HCT116 (cell line): ENCODE measurements around the gene NOL4L. TPM values are rescaled to one million over a fixed set of nuclear protein-coding genes. Genes with fewer than 3 reads are reported as not detected.

Source experiments
- ATAC-seq: fragments of 200-7000 bp; cut with Tn5 transposase; 2 replicates; pipeline ENCODE4 v1.9.1; 2020; ENCODE audit warnings: mild to moderate bottlenecking, moderate library complexity
- BruUV-seq: library from RNA; stranded (reverse); fragments of 400-500 nt; replicated peaks from 2 replicates; lab custom pipeline; 2021; lab: Mats Ljungman, UMichigan
- CTCF ChIA-PET: fragments of 300-600 bp; sonication (Branson Sonifier 250); formaldehyde crosslinking; loops from one replicate; lab custom pipeline; 2021; ENCODE audit warnings: antibody characterized with exemption; lab: Charles Lee
- POLR2A ChIA-PET: fragments of 300-600, 350-600 bp; sonication (Branson Sonifier 250); formaldehyde crosslinking; loops from one replicate; lab custom pipeline; 2021; ENCODE audit warnings: antibody characterized with exemption; lab: Charles Lee
- RAD21 ChIA-PET, 2 experiments: fragments of 300-600 bp; sonication (Branson Sonifier 250); formaldehyde crosslinking; loops; one replicate each; lab custom pipeline; 2023; ENCODE audit warnings: low total read pairs in 2 of 2; ENCODE audit not compliant: uncharacterized antibody in 2 of 2, unreplicated experiment in 2 of 2, low non-redundant PET in 1 of 2; lab: Charles Lee
- DNase-seq: peaks from one replicate; pipeline ENCODE4 v3.0.0-alpha.2; 2010; ENCODE audit warnings: low read depth, low spot score
- H2AFZ ChIP-seq: fragments of 200-600 bp; shearing (Covaris generic), sonication (generic); 2 replicates; pipeline ENCODE4 v1.6.1; 2017; ENCODE audit warnings: low read depth, mixed run types, mixed read lengths, antibody characterized with exemption, low read length; ENCODE audit not compliant: poor library complexity, severe bottlenecking
- H3K27ac ChIP-seq: 2 replicates; pipeline ENCODE4 v1.5.1; 2012; ENCODE audit warnings: low read depth, low read length
- H3K27me3 ChIP-seq: fragments of 200-600 bp; sonication (generic); 2 replicates; pipeline ENCODE4 v1.6.1; 2016; ENCODE audit warnings: mixed run types, low read length, mixed read lengths; ENCODE audit not compliant: insufficient read depth
- H3K36me3 ChIP-seq, 2 experiments: fragments of 200-500 bp in 1 of 2; fragments of 200-600 bp in 1 of 2; sonication (Bioruptor generic) in 1 of 2; sonication (generic) in 1 of 2; 2 replicates each; pipeline versions ENCODE4 v1.5.1 to v1.6.1; 2014 to 2016; ENCODE audit warnings: low read length in 2 of 2, inconsistent platforms in 1 of 2, mixed read lengths in 1 of 2, mixed run types in 1 of 2; ENCODE audit not compliant: insufficient read depth in 2 of 2, control insufficient read depth in 1 of 2
- H3K4me1 ChIP-seq, 2 experiments: fragments of 200-600 bp in 1 of 2; sonication (generic) in 1 of 2; 2 replicates each; pipeline versions ENCODE4 v1.5.1 to v1.6.1; 2012 to 2017; ENCODE audit warnings: low read length in 2 of 2, inconsistent platforms in 1 of 2, mild to moderate bottlenecking in 1 of 2, mixed read lengths in 1 of 2, mixed run types in 1 of 2, moderate library complexity in 1 of 2; ENCODE audit not compliant: insufficient read depth in 2 of 2, control insufficient read depth in 1 of 2
- H3K4me2 ChIP-seq: fragments of 200-600 bp; sonication (generic); 2 replicates; pipeline ENCODE4 v1.6.1; 2017; ENCODE audit warnings: mixed run types, low read length, mixed read lengths
- H3K4me3 ChIP-seq, 2 experiments: fragments of 200-600 bp in 1 of 2; sonication (generic) in 1 of 2; replicated peaks in 1 of 2; 2 replicates each; pipeline ENCODE4 v1.5.1; 2011 to 2016; ENCODE audit warnings: low read length in 2 of 2, control low read depth in 1 of 2, low read depth in 1 of 2, mild to moderate bottlenecking in 1 of 2, mixed read lengths in 1 of 2, mixed run types in 1 of 2
- H3K79me2 ChIP-seq: fragments of 200-600 bp; sonication (generic); 2 replicates; pipeline ENCODE4 v1.6.1; 2017; ENCODE audit warnings: mild to moderate bottlenecking, mixed run types, low read length, moderate library complexity, mixed read lengths; ENCODE audit not compliant: insufficient read depth
- H3K9ac ChIP-seq: fragments of 200-600 bp; sonication (generic); 2 replicates; pipeline ENCODE4 v1.6.1; 2016; ENCODE audit warnings: low read length, mixed read lengths
- H3K9me2 ChIP-seq: fragments of 200-600 bp; sonication (generic), shearing (Covaris generic); 2 replicates; pipeline ENCODE4 v1.6.1; 2017; ENCODE audit warnings: mixed run types, mild to moderate bottlenecking, moderate library complexity; ENCODE audit not compliant: insufficient read depth
- H3K9me3 ChIP-seq, 2 experiments: fragments of 200-500 bp in 1 of 2; fragments of 200-600 bp in 1 of 2; sonication (Bioruptor generic) in 1 of 2; sonication (generic) in 1 of 2; 2 replicates each; pipeline ENCODE4 v1.6.1; 2014 to 2017; ENCODE audit warnings: low read length in 2 of 2, mixed read lengths in 2 of 2, inconsistent platforms in 1 of 2, low read depth in 1 of 2, mild to moderate bottlenecking in 1 of 2, mixed run types in 1 of 2, moderate library complexity in 1 of 2; ENCODE audit not compliant: control insufficient read depth in 1 of 2, insufficient read depth in 1 of 2
- H4K20me1 ChIP-seq: fragments of 200-600 bp; sonication (generic), shearing (Covaris generic); 2 replicates; pipeline ENCODE4 v1.6.1; 2017; ENCODE audit warnings: mixed run types, mild to moderate bottlenecking, moderate library complexity; ENCODE audit not compliant: insufficient read depth
- EGR1 ChIP-seq: IDR thresholded peaks from 2 replicates; pipeline ENCODE4 v1.6.1; 2012; ENCODE audit warnings: low read depth
- FOSL1 ChIP-seq: IDR thresholded peaks from 2 replicates; pipeline ENCODE4 v1.6.1; 2012; ENCODE audit warnings: low read depth
- MAX ChIP-seq: IDR thresholded peaks from 2 replicates; pipeline ENCODE4 v1.6.1; 2012
- POLR2A ChIP-seq: IDR thresholded peaks from 2 replicates; pipeline ENCODE4 v1.7.0; 2011; ENCODE audit warnings: borderline replicate concordance; ENCODE audit not compliant: insufficient read depth, insufficient read length; ENCODE audit errors: extremely low read depth
- POLR2AphosphoS5 ChIP-seq: IDR thresholded peaks from 2 replicates; pipeline ENCODE4 v1.6.1; 2011; ENCODE audit warnings: mild to moderate bottlenecking, low read depth, low read length, moderate library complexity
- SIN3A ChIP-seq: IDR thresholded peaks from 2 replicates; pipeline ENCODE4 v1.6.1; 2012; ENCODE audit warnings: low read depth
- SRF ChIP-seq: IDR thresholded peaks from 2 replicates; pipeline ENCODE4 v1.6.1; 2012; ENCODE audit warnings: low read depth
- TCF7L2 ChIP-seq: IDR thresholded peaks from 2 replicates; pipeline ENCODE4 v1.7.0; 2011; ENCODE audit warnings: borderline replicate concordance, inconsistent platforms; ENCODE audit not compliant: insufficient read depth, insufficient read length; ENCODE audit errors: extremely low read depth
- YY1 ChIP-seq: IDR thresholded peaks from 2 replicates; pipeline ENCODE4 v1.6.1; 2011; ENCODE audit warnings: low read length, low read depth, moderate library complexity, mild to moderate bottlenecking; ENCODE audit not compliant: insufficient replicate concordance; ENCODE audit errors: extremely low read depth
- ZNF274 ChIP-seq: fragments of 200-500 bp; sonication (Bioruptor generic); IDR thresholded peaks from 2 replicates; pipeline ENCODE4 v1.6.1; 2014; ENCODE audit warnings: mild to moderate bottlenecking, low read depth, low read length, inconsistent platforms
- intact Hi-C: fragments of 100-400 bp; cut with micrococcal nuclease; formaldehyde crosslinking; loops from 2 replicates; pipeline ENCODE4 v1.10.0; 2022
- total RNA-seq: library from RNA; stranded (reverse); gene quantifications from one replicate; pipeline ENCODE4 v1.2.1, GENCODE V29; 2021; ENCODE audit not compliant: unreplicated experiment
- TF ChIP-seq, protein P1 (sequence below): IDR thresholded peaks from 2 replicates; pipeline ENCODE4 v1.6.1; 2012; ENCODE audit warnings: low read depth
- TF ChIP-seq, protein P2 (sequence below): IDR thresholded peaks from 2 replicates; pipeline ENCODE4 v1.6.1; 2012

Gene NOL4L
- total RNA-seq, 1 experiment from 2014 or later = 5.9 TPM

GRCh38 chr20:32560989-32561830 lies 23.9 kb downstream of the NOL4L start:
- Histone ChIP-seq H3K9me2 (no peaks in the 10 kb centered on the region), H3K27me3 (no peaks in the 10 kb centered on the region), H3K27ac (no peak overlapping the region; the same call in 1 of the 2 replicates), H4K20me1 (no peaks in the 10 kb centered on the region), H3K79me2 (no peaks in the 10 kb centered on the region), H3K4me3 (no peak overlapping the region), H3K4me2 (no peak overlapping the region), H3K9me3 (no peaks in the 10 kb centered on the region), H2AFZ (no peak overlapping the region), H3K4me1 (peaks cover 32 to 33% of the 10 kb centered on the region in 2 experiments), H3K36me3 (no peaks in the 10 kb centered on the region), H3K9ac (no peak overlapping the region)
- CTCF ChIA-PET = no interaction called here
- RAD21 ChIA-PET = no interaction called here
- DNase-seq (no peak), ATAC-seq (no peak)
- no peak for TF ChIP-seq ZNF274
- TF ChIP-seq, protein P1, sequence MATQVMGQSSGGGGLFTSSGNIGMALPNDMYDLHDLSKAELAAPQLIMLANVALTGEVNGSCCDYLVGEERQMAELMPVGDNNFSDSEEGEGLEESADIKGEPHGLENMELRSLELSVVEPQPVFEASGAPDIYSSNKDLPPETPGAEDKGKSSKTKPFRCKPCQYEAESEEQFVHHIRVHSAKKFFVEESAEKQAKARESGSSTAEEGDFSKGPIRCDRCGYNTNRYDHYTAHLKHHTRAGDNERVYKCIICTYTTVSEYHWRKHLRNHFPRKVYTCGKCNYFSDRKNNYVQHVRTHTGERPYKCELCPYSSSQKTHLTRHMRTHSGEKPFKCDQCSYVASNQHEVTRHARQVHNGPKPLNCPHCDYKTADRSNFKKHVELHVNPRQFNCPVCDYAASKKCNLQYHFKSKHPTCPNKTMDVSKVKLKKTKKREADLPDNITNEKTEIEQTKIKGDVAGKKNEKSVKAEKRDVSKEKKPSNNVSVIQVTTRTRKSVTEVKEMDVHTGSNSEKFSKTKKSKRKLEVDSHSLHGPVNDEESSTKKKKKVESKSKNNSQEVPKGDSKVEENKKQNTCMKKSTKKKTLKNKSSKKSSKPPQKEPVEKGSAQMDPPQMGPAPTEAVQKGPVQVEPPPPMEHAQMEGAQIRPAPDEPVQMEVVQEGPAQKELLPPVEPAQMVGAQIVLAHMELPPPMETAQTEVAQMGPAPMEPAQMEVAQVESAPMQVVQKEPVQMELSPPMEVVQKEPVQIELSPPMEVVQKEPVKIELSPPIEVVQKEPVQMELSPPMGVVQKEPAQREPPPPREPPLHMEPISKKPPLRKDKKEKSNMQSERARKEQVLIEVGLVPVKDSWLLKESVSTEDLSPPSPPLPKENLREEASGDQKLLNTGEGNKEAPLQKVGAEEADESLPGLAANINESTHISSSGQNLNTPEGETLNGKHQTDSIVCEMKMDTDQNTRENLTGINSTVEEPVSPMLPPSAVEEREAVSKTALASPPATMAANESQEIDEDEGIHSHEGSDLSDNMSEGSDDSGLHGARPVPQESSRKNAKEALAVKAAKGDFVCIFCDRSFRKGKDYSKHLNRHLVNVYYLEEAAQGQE = no peak
- no peak for TF ChIP-seq MAX
- TF ChIP-seq POLR2A = no peak
- TF ChIP-seq, protein P2, sequence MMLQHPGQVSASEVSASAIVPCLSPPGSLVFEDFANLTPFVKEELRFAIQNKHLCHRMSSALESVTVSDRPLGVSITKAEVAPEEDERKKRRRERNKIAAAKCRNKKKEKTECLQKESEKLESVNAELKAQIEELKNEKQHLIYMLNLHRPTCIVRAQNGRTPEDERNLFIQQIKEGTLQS = no peak
- no peak for TF ChIP-seq SRF
- TF ChIP-seq FOSL1 = no peak
- no peak for TF ChIP-seq TCF7L2
- TF ChIP-seq POLR2AphosphoS5 = no peak
- no peak for TF ChIP-seq YY1
- TF ChIP-seq EGR1 = no peak
- no peak for TF ChIP-seq SIN3A
- POLR2A ChIA-PET = no interaction called here
- BruUV-seq = no TSS peak
- intact Hi-C loops = no loop called here
